Keratinocyte (primary cell): ENCODE measurements around the gene SFMBT2. TPM values are rescaled to one million over a fixed set of nuclear protein-coding genes. Genes with fewer than 3 reads are reported as not detected.
A peak's percentile ranks its signal among the peaks of the same experiment; 100 is the strongest.

Experiments
- DNase-seq: peaks from one replicate; pipeline ENCODE4 v3.0.0-alpha.2; 2011; ENCODE audit warnings: low read depth, missing footprints, low spot score
- FAIRE-seq: peaks from 2 replicates; lab custom pipeline; 2011; peaks lifted over from hg19 to GRCh38; lab: Jason Lieb, UNC
- H2AFZ ChIP-seq: 2 replicates; pipeline ENCODE4 v1.6.0; 2012; ENCODE audit warnings: low read length, control low read depth, inconsistent platforms; ENCODE audit not compliant: control insufficient read depth
- H3K27ac ChIP-seq: 2 replicates; pipeline ENCODE4 v1.5.1; 2011; ENCODE audit warnings: low read length; ENCODE audit not compliant: control insufficient read depth, insufficient read depth
- H3K27me3 ChIP-seq: 3 replicates; pipeline ENCODE4 v1.6.0; 2011; ENCODE audit warnings: low read length; ENCODE audit not compliant: control insufficient read depth, insufficient read depth; ENCODE audit errors: extremely low read depth
- H3K36me3 ChIP-seq, 2 experiments: 2 replicates in 1 of 2; 3 replicates in 1 of 2; pipeline ENCODE4 v1.5.1; 2011; ENCODE audit warnings: low read length in 2 of 2, mild to moderate bottlenecking in 1 of 2; ENCODE audit not compliant: control insufficient read depth in 2 of 2, insufficient read depth in 2 of 2; ENCODE audit errors: extremely low read depth in 1 of 2
- H3K4me1 ChIP-seq: 3 replicates; pipeline ENCODE4 v1.5.1; 2011; ENCODE audit warnings: low read length; ENCODE audit not compliant: control insufficient read depth, insufficient read depth; ENCODE audit errors: extremely low read depth
- H3K4me2 ChIP-seq: 3 replicates; pipeline ENCODE4 v1.6.0; 2011; ENCODE audit warnings: low read depth, low read length; ENCODE audit not compliant: control insufficient read depth, insufficient read depth; ENCODE audit errors: extremely low read depth
- H3K4me3 ChIP-seq, 3 experiments: fragments of 200-600 bp in 1 of 3; sonication (generic) in 1 of 3; 2 replicates in 2 of 3; 3 replicates in 1 of 3; pipeline ENCODE4 v1.5.1; 2011 to 2016; ENCODE audit warnings: low read length in 3 of 3, mild to moderate bottlenecking in 3 of 3, control low read depth in 2 of 3, inconsistent platforms in 1 of 3, low read depth in 1 of 3, mixed read lengths in 1 of 3, mixed run types in 1 of 3, moderate library complexity in 1 of 3; ENCODE audit not compliant: control insufficient read depth in 2 of 3, insufficient read depth in 2 of 3; ENCODE audit errors: extremely low read depth in 1 of 3
- H3K79me2 ChIP-seq: 2 replicates; pipeline ENCODE4 v1.6.0; 2012; ENCODE audit warnings: low read length; ENCODE audit not compliant: control insufficient read depth, insufficient read depth
- H3K9ac ChIP-seq: 3 replicates; pipeline ENCODE4 v1.6.0; 2011; ENCODE audit warnings: low read length; ENCODE audit not compliant: control insufficient read depth, insufficient read depth; ENCODE audit errors: extremely low read depth
- H3K9me1 ChIP-seq: 3 replicates; pipeline ENCODE4 v1.6.0; 2011; ENCODE audit warnings: low read length; ENCODE audit not compliant: control insufficient read depth, insufficient read depth; ENCODE audit errors: extremely low read depth
- H3K9me3 ChIP-seq: 2 replicates; pipeline ENCODE4 v1.5.1; 2012; ENCODE audit warnings: low read depth, low read length; ENCODE audit not compliant: control insufficient read depth
- H4K20me1 ChIP-seq: 3 replicates; pipeline ENCODE4 v1.6.0; 2011; ENCODE audit warnings: low read length; ENCODE audit not compliant: control insufficient read depth, insufficient read depth; ENCODE audit errors: extremely low read depth
- EZH2 ChIP-seq: IDR thresholded peaks from one replicate; pipeline ENCODE4 v1.6.1; 2012; ENCODE audit warnings: inconsistent platforms, mild to moderate bottlenecking, low read length, moderate library complexity
- dilution Hi-C: fragments of 300-500 bp; cut with MboI; formaldehyde crosslinking; loops from one replicate; pipeline ENCODE4 v1.7.0; 2020; ENCODE audit warnings: low sequenced_read_pairs; ENCODE audit not compliant: extremely low pct_ligation_motif_present
- polyA plus RNA-seq, 5 experiments: library from polyadenylated mRNA; depleted of rRNA in 3 of 5; stranded (reverse) in 3 of 5; stranded (forward) in 1 of 5; unstranded in 1 of 5; fragments of >200 nt; gene quantifications; 1 replicate in 1 of 5; 2 replicates in 3 of 5; 3 replicates in 1 of 5; pipeline versions ENCODE4 v1.2.1 to v1.2.3, GENCODE V29; 2011 to 2012; ENCODE audit warnings: missing spikeins in 2 of 5, low read depth in 1 of 5, low replicate concordance in 1 of 5
- TF ChIP-seq, protein P1 (sequence below), 3 experiments: IDR thresholded peaks in 1 of 3; conservative IDR thresholded peaks in 1 of 3; optimal IDR thresholded peaks in 1 of 3; 2 replicates in 2 of 3; 3 replicates in 1 of 3; pipeline versions ENCODE3 to v1.5.1; 2011; ENCODE audit warnings: low read length in 3 of 3, mild to moderate bottlenecking in 3 of 3, moderate library complexity in 2 of 3, control low read depth in 1 of 3, inconsistent platforms in 1 of 3; ENCODE audit not compliant: insufficient read depth in 2 of 3; ENCODE audit errors: extremely low read depth in 1 of 3

The SFMBT2 gene
- polyA plus RNA-seq, 1 donor (not counting 4 experiments of a cell fraction or from before 2014, with no cell fraction given), result 0.71 TPM

DNA sequence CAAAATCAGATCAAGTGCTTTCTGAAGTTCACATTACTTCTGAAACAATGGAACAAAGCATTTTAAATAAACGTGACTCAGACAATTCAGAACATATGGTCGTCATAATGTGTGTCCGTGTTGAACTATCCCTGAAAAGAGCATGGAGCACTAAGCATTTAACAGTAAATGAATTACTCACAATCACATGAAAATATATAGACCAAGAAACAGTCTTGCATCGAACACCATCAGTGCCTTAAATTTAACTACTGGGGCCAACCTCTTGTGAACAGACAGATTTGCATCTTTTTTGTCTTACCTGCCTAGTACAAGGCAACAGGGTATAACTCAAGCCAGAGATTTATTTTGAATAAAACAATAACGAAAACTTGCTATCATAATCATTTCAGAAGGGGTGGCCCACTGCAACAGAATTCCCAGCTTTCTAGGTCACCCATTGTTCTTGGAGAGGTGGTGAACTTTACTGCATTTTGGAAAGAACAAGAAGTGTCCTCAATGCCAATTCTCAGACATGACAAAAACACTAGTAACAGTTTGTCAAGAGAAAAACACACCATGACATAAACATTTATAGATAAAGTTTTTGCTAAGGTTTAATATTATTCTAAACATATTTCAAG lies 293.5 kb downstream of the SFMBT2 start:
- Histone ChIP-seq H3K9ac (no peak overlapping the region), H3K27ac (no peak overlapping the region), H3K4me1 (no peaks in the 10 kb centered on the region), H2AFZ (no peak overlapping the region), H3K79me2 (no peaks in the 10 kb centered on the region), H3K36me3 (no peaks in the 10 kb centered on the region), H3K4me2 (no peak overlapping the region), H4K20me1 (no peaks in the 10 kb centered on the region), H3K9me1 (no peaks in the 10 kb centered on the region), H3K27me3 (peaks cover 2% of the 10 kb centered on the region), H3K9me3 (no peaks in the 10 kb centered on the region), H3K4me3 (no peak overlapping the region)
- DNase-seq (no peak), FAIRE-seq (no peak)
- no peak for TF ChIP-seq EZH2
- TF ChIP-seq, protein P1, sequence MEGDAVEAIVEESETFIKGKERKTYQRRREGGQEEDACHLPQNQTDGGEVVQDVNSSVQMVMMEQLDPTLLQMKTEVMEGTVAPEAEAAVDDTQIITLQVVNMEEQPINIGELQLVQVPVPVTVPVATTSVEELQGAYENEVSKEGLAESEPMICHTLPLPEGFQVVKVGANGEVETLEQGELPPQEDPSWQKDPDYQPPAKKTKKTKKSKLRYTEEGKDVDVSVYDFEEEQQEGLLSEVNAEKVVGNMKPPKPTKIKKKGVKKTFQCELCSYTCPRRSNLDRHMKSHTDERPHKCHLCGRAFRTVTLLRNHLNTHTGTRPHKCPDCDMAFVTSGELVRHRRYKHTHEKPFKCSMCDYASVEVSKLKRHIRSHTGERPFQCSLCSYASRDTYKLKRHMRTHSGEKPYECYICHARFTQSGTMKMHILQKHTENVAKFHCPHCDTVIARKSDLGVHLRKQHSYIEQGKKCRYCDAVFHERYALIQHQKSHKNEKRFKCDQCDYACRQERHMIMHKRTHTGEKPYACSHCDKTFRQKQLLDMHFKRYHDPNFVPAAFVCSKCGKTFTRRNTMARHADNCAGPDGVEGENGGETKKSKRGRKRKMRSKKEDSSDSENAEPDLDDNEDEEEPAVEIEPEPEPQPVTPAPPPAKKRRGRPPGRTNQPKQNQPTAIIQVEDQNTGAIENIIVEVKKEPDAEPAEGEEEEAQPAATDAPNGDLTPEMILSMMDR (optimal IDR thresholded peaks at IDR 0.05 in 1 of 3, IDR thresholded peaks at IDR 0.05 in 1 of 3, conservative IDR thresholded peaks at IDR 0.05 in 1 of 3; ENCODE audit: extremely low read depth in 1 of 3, insufficient read depth in 2 of 3, low read length in 3 of 3), result no peak
- dilution Hi-C loops, result no loop called here

DNA sequence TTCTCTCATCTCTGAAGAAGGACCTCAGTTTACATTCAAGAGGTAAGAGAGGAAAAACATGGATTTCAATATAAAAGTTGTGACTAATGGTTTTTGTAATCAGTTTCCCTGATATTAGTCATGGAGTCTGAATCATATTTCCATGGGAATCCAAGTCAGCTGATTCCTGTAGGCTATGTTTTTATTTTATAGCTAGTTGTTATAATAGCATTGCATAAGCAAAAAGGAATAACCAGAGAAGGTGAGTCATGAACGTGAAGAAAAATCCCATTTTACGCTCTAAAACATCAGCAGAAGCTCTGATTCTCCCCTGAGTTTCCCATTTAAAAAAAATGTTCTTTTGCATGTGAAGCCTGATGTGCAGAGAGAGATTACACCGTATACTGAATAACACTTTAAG lies 299.3 kb downstream of the SFMBT2 start:
- DNase-seq (peak; percentile 26), FAIRE-seq (peak; percentile 74)
- dilution Hi-C loops, result no loop called here
- Histone ChIP-seq H3K9me1 (no peaks in the 10 kb centered on the region), H3K4me1 (peaks cover 10% of the 10 kb centered on the region), H3K36me3 (no peaks in the 10 kb centered on the region), H3K4me2 (peak overlapping the region; percentile 32), H3K27me3 (peaks cover 2% of the 10 kb centered on the region), H3K9me3 (no peaks in the 10 kb centered on the region), H3K4me3 (no peak overlapping the region), H4K20me1 (no peaks in the 10 kb centered on the region), H3K79me2 (no peaks in the 10 kb centered on the region), H3K27ac (peak overlapping the region; percentile 54), H2AFZ (peak overlapping the region; percentile 30), H3K9ac (no peak overlapping the region)
- no peak for TF ChIP-seq EZH2
- TF ChIP-seq, protein P1 (optimal IDR thresholded peaks at IDR 0.05 in 1 of 3, IDR thresholded peaks at IDR 0.05 in 1 of 3, conservative IDR thresholded peaks at IDR 0.05 in 1 of 3; ENCODE audit: extremely low read depth in 1 of 3, insufficient read depth in 2 of 3, low read length in 3 of 3), result no peak
